HepG2 (cell line): ENCODE data around the gene UQCC5. TPM values are rescaled to one million over a fixed set of nuclear protein-coding genes. Genes with fewer than 3 reads are reported as not detected.

ENCODE experiments used
- ATF4 ChIP-seq, 2 experiments: fragments of 450-650 bp in 1 of 2; sonication (generic) in 1 of 2; formaldehyde crosslinking; IDR thresholded peaks; 2 replicates each; pipeline versions ENCODE4 v1.5.0 to v1.8.0; 2020 to 2022; ENCODE audit warnings: mild to moderate bottlenecking in 1 of 2, missing genetic modification reagents in 1 of 2
- EED ChIP-seq: sonication (generic); formaldehyde crosslinking; IDR thresholded peaks from 2 replicates; pipeline ENCODE4 v1.5.0; 2020; ENCODE audit warnings: mild to moderate bottlenecking, missing genetic modification reagents
- HOXA3 ChIP-seq: sonication (generic); formaldehyde crosslinking; IDR thresholded peaks from 2 replicates; pipeline ENCODE4 v1.5.0; 2020; ENCODE audit warnings: missing genetic modification reagents
- MYNN ChIP-seq: sonication (generic); formaldehyde crosslinking; IDR thresholded peaks from 2 replicates; pipeline ENCODE4 v1.4.0; 2020; ENCODE audit warnings: mild to moderate bottlenecking, low read depth, missing genetic modification reagents
- NCOA5 ChIP-seq: sonication (generic); formaldehyde crosslinking; IDR thresholded peaks from 2 replicates; pipeline ENCODE4 v1.4.0; 2020; ENCODE audit warnings: missing genetic modification reagents
- SNAPC2 ChIP-seq: sonication (generic); formaldehyde crosslinking; IDR thresholded peaks from 2 replicates; pipeline ENCODE4 v1.8.1; 2022; ENCODE audit warnings: mild to moderate bottlenecking, missing genetic modification reagents
- SP1 ChIP-seq, 2 experiments: fragments of 450-650 bp in 1 of 2; sonication (generic) in 1 of 2; formaldehyde crosslinking in 1 of 2; IDR thresholded peaks; 2 replicates each; pipeline versions ENCODE4 v1.4.0 to v1.6.1; 2016 to 2020; ENCODE audit warnings: missing genetic modification reagents in 1 of 2
- ZBTB10 ChIP-seq: sonication (generic); formaldehyde crosslinking; IDR thresholded peaks from 2 replicates; pipeline ENCODE4 v1.4.0; 2020; ENCODE audit warnings: missing genetic modification reagents, borderline replicate concordance
- ZNF10 ChIP-seq: sonication (generic); formaldehyde crosslinking; IDR thresholded peaks from 2 replicates; pipeline ENCODE4 v1.4.0; 2020; ENCODE audit warnings: mild to moderate bottlenecking, low read depth, missing genetic modification reagents, borderline replicate concordance
- ZNF281 ChIP-seq: sonication (generic); formaldehyde crosslinking; IDR thresholded peaks from 2 replicates; pipeline ENCODE4 v1.4.0; 2020; ENCODE audit warnings: missing genetic modification reagents, borderline replicate concordance
- ZNF530 ChIP-seq: sonication (generic); formaldehyde crosslinking; IDR thresholded peaks from 2 replicates; pipeline ENCODE4 v1.5.0; 2020; ENCODE audit warnings: low read depth, mild to moderate bottlenecking, missing genetic modification reagents
- ZNF883 ChIP-seq: sonication (generic); formaldehyde crosslinking; IDR thresholded peaks from 2 replicates; pipeline ENCODE4 v1.5.1; 2020; ENCODE audit warnings: mild to moderate bottlenecking, missing genetic modification reagents; ENCODE audit errors: not compliant biosample characterization
- ZXDC ChIP-seq: sonication (generic); formaldehyde crosslinking; IDR thresholded peaks from 2 replicates; pipeline ENCODE4 v1.5.0; 2020; ENCODE audit warnings: mild to moderate bottlenecking, missing genetic modification reagents
- polyA plus RNA-seq, 8 experiments: library from polyadenylated mRNA; depleted of rRNA in 3 of 8; stranded (reverse) in 7 of 8; unstranded in 1 of 8; fragments of >200 nt; fragmentation: Illumina TruSeq in 4 of 8; extraction: Trizol in 4 of 8; gene quantifications; 2 replicates each; pipeline versions ENCODE4 v1.2.1 to v1.2.3, GENCODE V29; 2011 to 2016; ENCODE audit warnings: low read depth in 4 of 8, missing spikeins in 1 of 8, mixed read lengths in 1 of 8; ENCODE audit not compliant: insufficient read depth in 1 of 8
- total RNA-seq, 5 experiments: library from RNA; depleted of rRNA; stranded (reverse); fragments of >200 nt; fragmentation: Illumina TruSeq; extraction: Trizol; gene quantifications; 2 replicates each; pipeline ENCODE4 v1.2.3, GENCODE V29; 2016; ENCODE audit warnings: low read depth in 1 of 5

The UQCC5 gene
- total and polyA plus RNA-seq, 2 of the 13 experiments (the other 11 are each of a cell fraction or from before 2014, with no cell fraction given), result 15.4 to 29.5 TPM

- TF ChIP-seq EED (CRISPR knock-in tag) (0 out of 2 replicates have a peak, but pooled peaks have one; percentile 25), NCOA5 (CRISPR knock-in tag) (no peak), ZNF883 (CRISPR knock-in tag) (peak; percentile 9), SP1 (IDR thresholded peaks at IDR 0.05) (no peak), SP1 (CRISPR knock-in tag; IDR thresholded peaks at IDR 0.05) (peak; percentile 59; the same call in 1 of the 2 replicates), ZNF281 (peak; percentile 94), SNAPC2 (CRISPR knock-in tag) (no peak), MYNN (no peak), ATF4 (CRISPR knock-in tag; IDR thresholded peaks at IDR 0.05) (0 out of 4 replicates have a peak, but pooled peaks of 1 of the 2 experiments have one; percentile 31), ZBTB10 (no peak), HOXA3 (CRISPR knock-in tag) (peak; percentile 28; the same call in 1 of the 2 replicates), ZNF10 (no peak), ZNF530 (CRISPR knock-in tag) (no peak), ZXDC (CRISPR knock-in tag) (no peak)
Measured at GRCh38 chr3:52533623-52534280, 2.7 kb upstream of the UQCC5 start, which contains the start of gene NT5DC2 (continued).
